T-cell (primary cell): ENCODE data around the gene JAKMIP3. TPM values are rescaled to one million over a fixed set of nuclear protein-coding genes. Genes with fewer than 3 reads are reported as not detected.

Experiments used
- ATAC-seq, 4 experiments: fragments of 200-7000 bp in 3 of 4; fragments of 150-1000 bp in 1 of 4; cut with Tn5 transposase; replicated peaks in 1 of 4; 1 replicate in 3 of 4; 2 replicates in 1 of 4; pipeline ENCODE4 v1.10.0; 2021; ENCODE audit warnings: moderate library complexity in 3 of 4, mild to moderate bottlenecking in 2 of 4, moderate number of reproducible peaks in 1 of 4
- CTCF ChIA-PET, 2 donors: fragments of 300-600 bp; sonication (Branson Sonifier 250); formaldehyde crosslinking; loops; one replicate each; lab custom pipeline; 2022; ENCODE audit warnings: antibody characterized with exemption in 2 of 2; lab: Charles Lee
- POLR2A ChIA-PET, 2 donors: fragments of 300-600 bp; sonication (Branson Sonifier 250); formaldehyde crosslinking; loops; one replicate each; lab custom pipeline; 2022; ENCODE audit warnings: antibody characterized with exemption in 2 of 2; lab: Charles Lee
- DNase-seq, 35 experiments: peaks; one replicate each; pipeline versions ENCODE4 v3.0.0 to v3.0.0-alpha.2; 2013 to 2023
- H3K27ac ChIP-seq: one replicate; pipeline ENCODE4 v1.5.1; 2013; ENCODE audit warnings: low read length
- H3K27me3 ChIP-seq, 2 experiments: replicated peaks in 1 of 2; 1 replicate in 1 of 2; 2 replicates in 1 of 2; pipeline versions ENCODE4 v1.6.1 to v1.7.0; 2013; ENCODE audit warnings: low read length in 1 of 2, mixed read lengths in 1 of 2; ENCODE audit not compliant: control insufficient read depth in 2 of 2, insufficient read depth in 2 of 2; ENCODE audit errors: extremely low read depth in 1 of 2
- H3K36me3 ChIP-seq, 2 donors: 1 replicate in 1 of 2; 2 replicates in 1 of 2; pipeline versions ENCODE4 v1.6.1 to v1.7.0; 2013; ENCODE audit warnings: low read length in 1 of 2; ENCODE audit not compliant: control insufficient read depth in 2 of 2, insufficient read depth in 1 of 2; ENCODE audit errors: extremely low read depth in 1 of 2
- H3K4me1 ChIP-seq, 2 experiments: 1 replicate in 1 of 2; 2 replicates in 1 of 2; pipeline versions ENCODE4 v1.6.1 to v1.7.0; 2013; ENCODE audit warnings: low read length in 2 of 2, mixed read lengths in 1 of 2; ENCODE audit not compliant: insufficient read depth in 2 of 2, control insufficient read depth in 1 of 2; ENCODE audit errors: extremely low read depth in 1 of 2
- H3K4me3 ChIP-seq, 2 donors: 1 replicate in 1 of 2; 2 replicates in 1 of 2; pipeline versions ENCODE4 v1.5.1 to v1.7.0; 2013; ENCODE audit warnings: mild to moderate bottlenecking in 2 of 2, low read length in 1 of 2, moderate library complexity in 1 of 2; ENCODE audit not compliant: control insufficient read depth in 1 of 2; ENCODE audit errors: extremely low read depth in 1 of 2
- H3K9me3 ChIP-seq: 2 replicates; pipeline ENCODE4 v1.7.0; 2013
- H3K27ac Mint-ChIP-seq, 2 donors: one replicate each; pipeline ENCODE4 v1.8.0; 2020 to 2021; ENCODE audit warnings: mild to moderate bottlenecking in 2 of 2, mixed read lengths in 2 of 2
- H3K27me3 Mint-ChIP-seq, 2 donors: one replicate each; pipeline ENCODE4 v1.8.0; 2021 to 2022; ENCODE audit warnings: mixed read lengths in 2 of 2
- H3K36me3 Mint-ChIP-seq: one replicate; pipeline ENCODE4 v1.8.0; 2021; ENCODE audit warnings: mixed read lengths
- H3K4me1 Mint-ChIP-seq, 3 donors: one replicate each; pipeline ENCODE4 v1.8.0; 2020 to 2022; ENCODE audit warnings: mixed read lengths in 3 of 3, mild to moderate bottlenecking in 1 of 3
- H3K4me3 Mint-ChIP-seq, 3 donors: one replicate each; pipeline ENCODE4 v1.8.0; 2020 to 2022; ENCODE audit warnings: mild to moderate bottlenecking in 3 of 3, mixed read lengths in 3 of 3, moderate library complexity in 3 of 3
- H3K9me3 Mint-ChIP-seq, 3 donors: one replicate each; pipeline ENCODE4 v1.8.0; 2020 to 2022; ENCODE audit warnings: mixed read lengths in 3 of 3
- WGBS: methylation state at CpG from one replicate; pipeline ENCODE4 v1.1.5; 2013; ENCODE audit warnings: missing lambda C conversion rate; ENCODE audit not compliant: insufficient coverage; 5-methylcytosine and 5-hydroxymethylcytosine counted together
- total RNA-seq, 35 experiments: library from RNA in 6 of 35; stranded (reverse) in 6 of 35; fragments of 120-200 nt in 1 of 35; gene quantifications; one replicate each; pipeline versions ENCODE4 v1.2.1 to v1.2.4 and lab custom pipeline; 2013 to 2026

JAKMIP3 gene
- total RNA-seq, 5 donors from 2014 or later (not counting 1 experiment from before 2014, with no cell fraction given): 0.32 to 0.98 (median 0.50) TPM

- Histone ChIP-seq H3K27ac (no peak overlapping the region), H3K4me3 (no peak overlapping the region), H3K27me3 (peaks cover 0 to 40% of the 10 kb centered on the region in 2 experiments), H3K9me3 (no peaks in the 10 kb centered on the region), H3K36me3 (no peaks in the 10 kb centered on the region), H3K4me1 (no peaks in the 10 kb centered on the region)
- Mint-ChIP-seq H3K9me3 (no peaks in the 10 kb centered on the region), H3K4me3 (no peak overlapping the region), H3K4me1 (peaks cover 0 to 3% (median 0%) of the 10 kb centered on the region in 3 donors), H3K27me3 (peaks cover 36 to 49% of the 10 kb centered on the region in 2 donors), H3K27ac (no peak overlapping the region), H3K36me3 (no peaks in the 10 kb centered on the region)
- ATAC-seq: no peak
- CTCF ChIA-PET: no interaction called here
- POLR2A ChIA-PET: no interaction called here
- DNase-seq: no peak
- WGBS: 92% methylated on average over 4 of the region's 9 CpGs
These were observed 29.0 kb downstream of the JAKMIP3 start for GRCh38 chr10:132094581-132095234.

GRCh38 chr10:132095403-132096113 is 29.8 kb downstream of the JAKMIP3 start:
- no peak for ATAC-seq
- Mint-ChIP-seq H3K4me1 (peaks cover 0 to 3% (median 0%) of the 10 kb centered on the region in 3 donors), H3K27ac (no peak overlapping the region), H3K9me3 (no peaks in the 10 kb centered on the region), H3K36me3 (no peaks in the 10 kb centered on the region), H3K4me3 (no peak overlapping the region), H3K27me3 (peaks cover 29 to 52% of the 10 kb centered on the region in 2 donors)
- no peak overlapping the region for H3K4me3 ChIP-seq
- no peak overlapping the region for H3K27ac ChIP-seq
- WGBS: 97% methylated on average over 6 of the region's 12 CpGs
- no peaks in the 10 kb centered on the region for H3K36me3 ChIP-seq
- ChIA-PET POLR2A (no interaction called here), CTCF (no interaction called here)
- no peak for DNase-seq
- H3K9me3 ChIP-seq: no peaks in the 10 kb centered on the region
- H3K27me3 ChIP-seq: peaks cover 0 to 47% of the 10 kb centered on the region in 2 experiments
- no peaks in the 10 kb centered on the region for H3K4me1 ChIP-seq

- H3K9me3 Mint-ChIP-seq: no peaks in the 10 kb centered on the region
- H3K27me3 Mint-ChIP-seq: peaks cover 24 to 51% of the 10 kb centered on the region in 2 donors
- Histone ChIP-seq H3K27ac (no peak overlapping the region), H3K27me3 (peaks cover 0 to 53% of the 10 kb centered on the region in 2 experiments), H3K4me1 (no peaks in the 10 kb centered on the region), H3K36me3 (no peaks in the 10 kb centered on the region), H3K9me3 (no peaks in the 10 kb centered on the region), H3K4me3 (no peak overlapping the region)
- ATAC-seq (no peak), DNase-seq (no peak)
- H3K4me3 Mint-ChIP-seq: no peak overlapping the region
- H3K27ac Mint-ChIP-seq: no peak overlapping the region
- H3K36me3 Mint-ChIP-seq: no peaks in the 10 kb centered on the region
- 60% methylated on average over 4 of the region's 6 CpGs for WGBS
- H3K4me1 Mint-ChIP-seq: peaks cover 0 to 3% (median 0%) of the 10 kb centered on the region in 3 donors
- ChIA-PET POLR2A (no interaction called here), CTCF (no interaction called here)
These were observed 30.5 kb downstream of the JAKMIP3 start for GRCh38 chr10:132096223-132096622.

- Histone ChIP-seq H3K27ac (no peak overlapping the region), H3K4me1 (no peaks in the 10 kb centered on the region), H3K27me3 (peaks cover 0 to 58% of the 10 kb centered on the region in 2 experiments), H3K4me3 (no peak overlapping the region), H3K9me3 (no peaks in the 10 kb centered on the region), H3K36me3 (no peaks in the 10 kb centered on the region)
- peaks cover 24 to 55% of the 10 kb centered on the region in 2 donors for H3K27me3 Mint-ChIP-seq
- H3K27ac Mint-ChIP-seq: no peak overlapping the region
- ATAC-seq (no peak), DNase-seq (no peak)
- H3K4me3 Mint-ChIP-seq: no peak overlapping the region
- ChIA-PET CTCF (no interaction called here), POLR2A (no interaction called here)
- 86% methylated on average over 17 of the region's 22 CpGs for WGBS
- no peaks in the 10 kb centered on the region for H3K9me3 Mint-ChIP-seq
- H3K36me3 Mint-ChIP-seq: no peaks in the 10 kb centered on the region
- H3K4me1 Mint-ChIP-seq: peaks cover 0 to 3% (median 0%) of the 10 kb centered on the region in 3 donors
These were observed 31.2 kb downstream of the JAKMIP3 start for GRCh38 chr10:132096863-132097478.

- H3K4me3 ChIP-seq: no peak overlapping the region
- Mint-ChIP-seq H3K27me3 (peaks cover 22 to 55% of the 10 kb centered on the region in 2 donors), H3K4me3 (no peak overlapping the region), H3K27ac (no peak overlapping the region), H3K36me3 (no peaks in the 10 kb centered on the region), H3K9me3 (no peaks in the 10 kb centered on the region), H3K4me1 (peaks cover 0 to 3% (median 0%) of the 10 kb centered on the region in 3 donors)
- CTCF ChIA-PET: no interaction called here
- no peaks in the 10 kb centered on the region for H3K9me3 ChIP-seq
- no peak overlapping the region for H3K27ac ChIP-seq
- ATAC-seq (no peak), DNase-seq (no peak)
- no CpG with 5 or more reads among the region's 5 CpGs for WGBS
- peaks cover 0 to 66% of the 10 kb centered on the region in 2 experiments for H3K27me3 ChIP-seq
- no peaks in the 10 kb centered on the region for H3K4me1 ChIP-seq
- H3K36me3 ChIP-seq: no peaks in the 10 kb centered on the region
- POLR2A ChIA-PET: no interaction called here
These were observed 32.0 kb downstream of the JAKMIP3 start for GRCh38 chr10:132097609-132098377.
